GM18519 (cell line): ENCODE measurements around the gene DGCR8.
"Not testable (repeated sequence)": the region's sequence is repeated elsewhere in the genome, so short reads cannot be mapped to it uniquely, and the experiment has no call there.

ENCODE experiments used
- ATAC-seq: cut with Tn5 transposase; IDR thresholded peaks from one replicate; pipeline ENCODE4 v1.9.1; 2021; ENCODE audit warnings: mild to moderate bottlenecking, moderate library complexity; ENCODE audit not compliant: unreplicated experiment, low FRiP score

DGCR8 gene

DNA sequence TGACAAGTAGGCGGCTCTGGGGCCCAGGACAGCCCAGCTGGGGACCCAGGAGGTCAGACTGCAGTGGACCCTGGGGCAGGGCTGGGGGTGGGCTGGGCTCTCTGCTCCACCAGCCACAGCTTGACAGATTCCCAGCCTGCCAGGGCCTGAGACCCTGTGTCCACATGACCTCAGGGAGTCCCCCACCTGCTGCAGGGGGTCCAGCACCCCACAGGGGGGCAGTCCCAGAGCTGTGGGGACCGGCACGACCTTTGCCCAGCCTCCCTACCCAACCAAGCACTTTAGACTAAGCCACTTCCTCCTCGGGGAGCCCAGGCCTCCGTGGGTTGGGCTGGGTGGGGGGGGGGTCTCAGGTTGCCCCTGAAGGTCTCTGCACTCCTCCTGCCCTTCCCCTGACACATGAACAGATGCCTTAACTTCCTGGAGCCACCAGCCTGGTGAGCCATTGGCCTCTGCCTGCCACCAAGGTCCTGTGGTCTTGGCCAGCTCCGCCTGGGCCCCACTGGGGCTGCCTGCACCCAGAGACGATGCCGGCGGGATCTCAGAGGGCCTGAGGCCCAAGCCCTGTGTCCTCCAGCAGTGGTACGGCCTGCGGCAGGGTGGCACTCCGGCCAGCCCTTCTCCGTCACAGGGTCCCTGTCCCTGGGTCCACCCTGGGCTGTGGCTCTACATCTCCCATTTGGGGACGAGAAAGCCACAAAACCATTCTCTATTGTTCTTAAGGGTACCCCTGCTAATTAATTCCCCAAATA, 67.4 kb downstream of the DGCR8 start:
- no peak for ATAC-seq

GRCh38 chr22:20148414-20148813, 68.4 kb downstream of the DGCR8 start:
- ATAC-seq = no peak

DNA sequence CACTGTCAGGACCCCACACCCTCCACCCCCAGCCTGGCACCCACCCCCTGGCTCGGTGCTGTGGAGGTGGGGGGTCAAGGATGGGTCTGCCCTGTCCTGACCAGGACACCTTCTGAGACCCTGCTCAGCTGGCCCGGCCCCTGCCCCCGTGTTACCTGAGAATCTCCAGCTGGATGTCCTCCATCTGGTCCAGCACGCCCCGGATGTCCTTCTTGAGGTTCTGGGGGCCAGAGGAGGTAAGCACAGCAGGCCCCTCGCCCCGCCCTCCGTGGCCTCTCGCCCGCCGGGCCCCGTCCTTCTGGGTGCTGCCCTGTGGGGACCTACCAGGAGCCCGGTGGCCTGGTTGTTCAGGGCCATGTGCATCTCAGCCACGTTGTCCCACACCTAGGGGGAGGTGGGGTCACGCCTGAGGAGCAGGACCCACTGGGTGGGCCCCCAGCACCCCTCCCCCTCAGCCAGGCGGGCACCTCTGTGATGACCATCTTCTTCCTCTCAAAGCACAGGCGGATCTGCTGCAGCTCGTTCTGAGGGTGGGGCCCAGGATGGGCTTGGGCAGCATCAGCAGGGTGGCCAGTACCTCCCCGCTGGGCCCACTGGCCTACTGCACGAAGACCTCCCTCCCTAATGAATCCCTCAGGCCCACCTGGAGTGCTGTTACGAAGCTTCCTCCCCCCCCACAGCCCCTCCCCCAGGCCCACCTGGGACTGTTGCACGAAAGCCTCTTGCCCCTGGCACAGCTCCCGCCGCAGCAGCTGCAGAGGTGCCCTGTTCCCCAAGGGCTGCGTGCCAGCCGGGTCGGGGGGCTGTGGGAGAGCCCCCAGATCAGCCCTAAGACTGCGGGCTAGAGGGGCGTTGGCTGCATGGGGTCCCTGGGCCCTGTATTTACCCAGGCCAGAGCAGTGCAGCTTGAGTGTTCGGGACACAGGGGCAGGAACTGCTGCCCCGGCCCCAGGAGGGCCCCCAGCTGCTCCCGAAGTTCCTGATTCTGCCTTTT, 69.5 kb downstream of the DGCR8 start:
- ATAC-seq = no peak

GRCh38 chr22:20150381-20151275, 70.6 kb downstream of the DGCR8 start, which contains the start of gene CCDC188:
CCDC188 (minus strand) TSS chr22:20151055; CDS start chr22:20150986, 69 bp downstream.
- ATAC-seq = no peak

DNA sequence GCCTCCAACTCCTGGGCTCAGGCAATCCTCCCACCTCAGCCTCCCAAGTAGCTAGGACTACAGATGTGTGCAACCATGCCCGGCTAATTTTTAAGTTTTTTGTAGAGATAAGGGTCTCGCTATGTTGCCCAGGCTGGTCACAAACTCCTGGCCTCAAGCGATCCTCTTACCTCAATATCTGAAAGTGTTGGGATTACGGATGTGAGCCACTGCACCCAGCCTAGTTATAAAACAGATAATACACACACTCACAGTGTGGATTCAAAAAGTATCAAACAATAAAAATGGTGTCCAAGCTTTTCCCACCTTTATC, 71.2 kb downstream of the DGCR8 start:
- no peak for ATAC-seq

- ATAC-seq = no peak
Measured at GRCh38 chr22:20152464-20152890, 72.4 kb downstream of the DGCR8 start.

DNA sequence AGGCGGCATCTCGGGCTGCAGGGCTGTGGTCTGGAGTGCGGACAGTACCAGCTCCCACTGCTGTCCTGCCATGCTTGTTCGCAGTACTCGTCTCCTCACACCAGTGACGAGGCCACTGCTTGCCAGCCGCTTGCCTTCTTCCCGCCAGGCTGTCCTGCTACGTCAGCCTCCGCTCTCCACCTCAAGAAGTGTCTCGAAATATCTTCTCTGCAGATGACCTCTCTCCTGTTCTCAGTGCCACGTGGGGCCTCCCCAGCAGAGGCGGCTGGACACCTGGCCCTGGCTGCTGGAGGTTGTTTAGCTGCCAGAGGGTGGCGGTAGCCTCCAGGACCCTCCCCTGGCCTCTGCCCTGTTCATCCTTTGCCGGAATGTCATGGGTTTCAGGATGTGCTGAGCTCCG, 73.9 kb downstream of the DGCR8 start:
- ATAC-seq = no peak

GRCh38 chr22:20154602-20155187, 74.7 kb downstream of the DGCR8 start:
- no peak for ATAC-seq

- ATAC-seq = no peak
Measured at GRCh38 chr22:20155330-20156041, 75.4 kb downstream of the DGCR8 start.

GRCh38 chr22:20156042-20156389, 76.0 kb downstream of the DGCR8 start:
- ATAC-seq = no peak

DNA sequence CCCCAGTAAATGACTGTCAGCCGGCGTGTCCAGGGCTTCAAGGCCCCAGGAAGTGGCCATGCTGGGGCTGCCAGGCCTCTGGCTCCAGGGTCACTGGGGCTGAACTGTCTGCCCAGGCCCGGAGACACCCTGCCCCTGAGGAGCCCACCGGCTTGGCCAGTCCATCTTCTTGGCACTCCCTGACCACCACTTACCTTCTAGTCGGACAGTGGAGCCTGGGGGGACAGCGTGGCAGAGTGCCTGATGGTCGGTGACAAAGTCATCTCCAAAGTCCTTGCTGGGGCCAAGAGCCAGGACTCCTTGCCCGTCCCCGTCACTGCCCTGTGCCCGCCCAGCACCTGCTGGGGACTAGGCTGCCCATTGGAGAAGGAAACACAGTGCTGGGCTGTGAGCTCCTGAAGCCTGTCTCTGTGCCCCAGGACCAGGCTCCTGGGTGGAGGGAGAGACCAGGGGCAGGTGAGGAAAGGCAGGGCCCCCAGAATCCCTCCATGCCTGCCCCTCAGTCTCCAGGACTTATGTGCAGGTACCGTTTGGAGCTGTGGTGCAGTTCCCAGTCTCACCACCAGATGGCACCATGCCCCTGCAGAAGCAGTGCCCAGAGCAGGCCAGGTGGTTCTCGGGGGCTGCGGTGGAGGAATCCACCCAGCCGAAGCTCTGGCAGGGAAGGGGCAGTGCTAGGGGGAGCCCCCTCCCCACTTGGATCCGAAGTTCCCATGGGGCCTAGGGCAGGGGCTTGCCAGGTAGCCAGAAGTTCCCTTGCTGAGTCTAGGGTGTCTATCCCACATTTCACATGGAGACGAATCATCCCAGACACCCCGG, 76.8 kb downstream of the DGCR8 start:
- no peak for ATAC-seq

GRCh38 chr22:20157430-20158183, 77.6 kb downstream of the DGCR8 start:
- ATAC-seq = no peak

GRCh38 chr22:20158391-20159036, 78.5 kb downstream of the DGCR8 start:
- no peak for ATAC-seq

DNA sequence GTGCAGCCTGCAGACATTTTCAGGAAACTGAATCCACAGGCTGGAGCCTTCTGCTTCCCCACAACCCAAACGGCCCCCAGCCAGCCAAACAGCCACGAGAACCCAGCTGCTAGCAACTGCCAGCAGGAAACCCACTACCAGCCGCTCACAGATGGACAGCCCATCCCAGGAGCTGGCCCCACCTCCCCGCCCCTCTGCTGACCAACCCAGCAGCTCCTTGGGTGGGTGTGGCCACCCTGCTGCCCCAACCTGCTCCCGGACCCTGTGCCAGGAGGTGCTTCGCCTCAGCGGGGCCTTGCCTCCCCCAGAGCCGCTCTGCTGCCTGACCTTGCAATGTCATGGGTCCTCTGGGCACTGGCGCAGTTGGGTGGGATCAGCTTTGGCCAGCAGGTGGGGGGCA, 79.0 kb downstream of the DGCR8 start:
- ATAC-seq = no peak

DNA sequence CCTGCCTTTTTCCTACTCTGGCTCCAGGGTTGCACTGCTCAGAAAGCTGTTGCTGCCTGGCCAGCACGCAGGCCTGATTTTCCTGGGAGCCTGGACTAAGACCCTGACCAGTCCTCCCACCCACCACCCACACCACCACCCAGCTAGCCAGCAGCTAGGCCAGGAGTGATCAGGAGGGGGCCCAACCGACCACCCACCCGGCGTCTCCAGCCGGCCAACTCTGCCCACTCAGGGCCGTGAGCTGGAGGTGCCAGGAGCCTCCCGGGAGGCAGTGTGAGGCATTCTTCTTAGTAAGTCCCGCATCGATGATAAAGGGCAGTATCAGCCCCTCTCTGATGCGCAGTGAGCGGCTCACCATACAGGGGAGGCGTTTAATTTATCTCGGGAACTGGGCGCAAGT, 79.5 kb downstream of the DGCR8 start:
- ATAC-seq = not testable (repeated sequence)

- no peak for ATAC-seq
Measured at GRCh38 chr22:20160041-20160440, 80.0 kb downstream of the DGCR8 start.
